GM12878 (cell line): ENCODE data around the gene CFAP58. TPM values are rescaled to one million over a fixed set of nuclear protein-coding genes. Genes with fewer than 3 reads are reported as not detected.

Experiments
- ATAC-seq: fragments of 200-7000 bp; cut with Tn5 transposase; 3 replicates; pipeline ENCODE4 v1.9.1; 2020; ENCODE audit warnings: mild to moderate bottlenecking, moderate library complexity
- BruUV-seq: library from RNA; stranded (reverse); fragments of 400-500 nt; replicated peaks from 2 replicates; lab custom pipeline; 2021; lab: Mats Ljungman, UMichigan
- CTCF ChIA-PET: fragments of 300-600 bp; sonication (Branson Sonifier 250); formaldehyde crosslinking; extraction: SDS; loops from one replicate; lab custom pipeline; 2021; ENCODE audit warnings: inconsistent platforms; lab: Yijun Ruan, JAX
- POLR2A ChIA-PET: fragments of 350-600 bp; formaldehyde crosslinking; extraction: SDS; loops from one replicate; lab custom pipeline; 2021; ENCODE audit warnings: inconsistent platforms; lab: Charles Lee
- RAD21 ChIA-PET: fragments of 300-600 bp; sonication (Branson Sonifier 250); formaldehyde crosslinking; loops from one replicate; lab custom pipeline; 2023; ENCODE audit warnings: antibody characterized with exemption; ENCODE audit not compliant: unreplicated experiment; lab: Charles Lee
- SMC1A ChIA-PET: fragments of 300-600 bp; sonication (Branson Sonifier 250); formaldehyde crosslinking; loops from one replicate; lab custom pipeline; 2023; ENCODE audit not compliant: unreplicated experiment, uncharacterized antibody; lab: Charles Lee
- DNase-seq: peaks from one replicate; pipeline ENCODE4 v3.0.0-alpha.2; 2011; ENCODE audit warnings: low read depth, low spot score
- FAIRE-seq: peaks from 3 replicates; lab custom pipeline; 2011; peaks lifted over from hg19 to GRCh38; lab: Jason Lieb, UNC
- H2AFZ ChIP-seq: 2 replicates; pipeline ENCODE4 v1.6.0; 2011; ENCODE audit warnings: low read depth, low read length, control low read depth; ENCODE audit not compliant: control insufficient read depth
- H3K27ac ChIP-seq: 2 replicates; pipeline ENCODE4 v1.5.1; 2011; ENCODE audit warnings: control low read depth; ENCODE audit not compliant: control insufficient read depth, insufficient read depth
- H3K27me3 ChIP-seq, 2 experiments: replicated peaks in 1 of 2; 2 replicates each; pipeline versions ENCODE4 v1.6.0 to v1.6.1; 2011; ENCODE audit warnings: low read length in 1 of 2; ENCODE audit not compliant: control insufficient read depth in 2 of 2, insufficient read depth in 2 of 2
- H3K36me3 ChIP-seq, 2 experiments: 2 replicates each; pipeline ENCODE4 v1.5.1; 2011; ENCODE audit warnings: low read length in 1 of 2; ENCODE audit not compliant: control insufficient read depth in 2 of 2, insufficient read depth in 2 of 2
- H3K4me1 ChIP-seq: 2 replicates; pipeline ENCODE4 v1.6.1; 2011; ENCODE audit warnings: mild to moderate bottlenecking, low read length, moderate library complexity, mixed read lengths; ENCODE audit not compliant: control insufficient read depth, insufficient read depth
- H3K4me2 ChIP-seq: 2 replicates; pipeline ENCODE4 v1.6.0; 2011; ENCODE audit warnings: control low read depth; ENCODE audit not compliant: control insufficient read depth, insufficient read depth
- H3K4me3 ChIP-seq: fragments of 200-600 bp; sonication (generic); 2 replicates; pipeline ENCODE4 v1.5.1; 2016
- H3K79me2 ChIP-seq: 2 replicates; pipeline ENCODE4 v1.6.0; 2011; ENCODE audit warnings: low read length; ENCODE audit not compliant: control insufficient read depth, insufficient read depth
- H3K9ac ChIP-seq: 2 replicates; pipeline ENCODE4 v1.8.0; 2011; ENCODE audit warnings: low read length, control low read depth, mixed read lengths; ENCODE audit not compliant: control insufficient read depth, insufficient read depth
- H3K9me3 ChIP-seq: replicated peaks from 3 replicates; pipeline ENCODE4 v1.5.1; 2011; ENCODE audit warnings: mild to moderate bottlenecking, low read length; ENCODE audit not compliant: control insufficient read depth, insufficient read depth
- H4K20me1 ChIP-seq: 2 replicates; pipeline ENCODE4 v1.6.0; 2011; ENCODE audit not compliant: control insufficient read depth, insufficient read depth
- IKZF1 ChIP-seq: fragments of 450-650 bp; conservative IDR thresholded peaks from 2 replicates; pipeline ENCODE4 v1.6.1; 2017; ENCODE audit warnings: antibody characterized with exemption, mild to moderate bottlenecking
- NBN ChIP-seq: fragments of 450-650 bp; IDR thresholded peaks from 2 replicates; pipeline ENCODE4 v1.6.1; 2016
- SP1 ChIP-seq: IDR thresholded peaks from one replicate; pipeline ENCODE4 v1.6.1; 2011; ENCODE audit warnings: low read depth, low read length
- WGBS: methylation state at CpG from one replicate; pipeline ENCODE4 v1.1.6; 2016; ENCODE audit warnings: low lambda C conversion rate; ENCODE audit not compliant: insufficient replicate concordance, insufficient coverage; ENCODE audit errors: missing lambda C conversion rate; 5-methylcytosine and 5-hydroxymethylcytosine counted together
- in situ Hi-C: fragments of 300-500 bp; cut with MboI; formaldehyde crosslinking; loops from 9 replicates; pipeline ENCODE4 v1.14.3; 2018; ENCODE audit warnings: mixed read lengths
- intact Hi-C: fragments of 100-400 bp; cut with micrococcal nuclease; formaldehyde crosslinking; loops from one replicate; pipeline ENCODE4 v1.14.2; 2022; ENCODE audit not compliant: unreplicated experiment
- polyA plus RNA-seq, 11 experiments: library from polyadenylated mRNA; depleted of rRNA in 4 of 11; unstranded in 6 of 11; stranded (reverse) in 5 of 11; fragments of >200 nt; fragmentation: Nextera tagmentation in 4 of 11; fragmentation: Illumina TruSeq in 1 of 11; extraction: Ambion mirVana in 4 of 11; extraction: Trizol in 1 of 11; gene quantifications; 1 replicate in 1 of 11; 2 replicates in 10 of 11; pipeline versions ENCODE4 v1.2.1 to v1.2.3, GENCODE V29; 2011 to 2016; ENCODE audit warnings: inconsistent platforms in 2 of 11, missing spikeins in 2 of 11, low read depth in 1 of 11
- total RNA-seq, 4 experiments: library from RNA; depleted of rRNA in 3 of 4; stranded (reverse); fragments of >200 nt in 3 of 4; fragmentation: Illumina TruSeq in 1 of 4; extraction: Trizol in 1 of 4; gene quantifications; 2 replicates each; pipeline versions ENCODE4 v1.2.1 to v1.2.3, GENCODE V29; 2013 to 2021
- TF ChIP-seq, protein P1 (sequence below): IDR thresholded peaks from 2 replicates; pipeline ENCODE4 v1.6.1; 2011; ENCODE audit warnings: mild to moderate bottlenecking, low read depth, low read length, moderate library complexity; ENCODE audit not compliant: insufficient replicate concordance
- TF ChIP-seq, protein P2 (sequence below): IDR thresholded peaks from 2 replicates; pipeline ENCODE4 v1.6.1; 2012; ENCODE audit warnings: mild to moderate bottlenecking, low read depth, low read length
- TF ChIP-seq, protein P3 (sequence below): fragments of 450-650 bp; IDR thresholded peaks from 2 replicates; pipeline ENCODE4 v1.6.1; 2017; ENCODE audit warnings: mild to moderate bottlenecking, moderate library complexity
- TF ChIP-seq, protein P4 (sequence below), 3 experiments: IDR thresholded peaks in 2 of 3; conservative IDR thresholded peaks in 1 of 3; 2 replicates each; pipeline ENCODE4 v1.5.1; 2011; ENCODE audit warnings: low read depth in 3 of 3, low read length in 3 of 3, mild to moderate bottlenecking in 3 of 3, control low read depth in 2 of 3, moderate library complexity in 2 of 3, inconsistent platforms in 1 of 3, mixed read lengths in 1 of 3; ENCODE audit not compliant: control insufficient read depth in 2 of 3, insufficient read depth in 1 of 3; ENCODE audit errors: extremely low read depth in 1 of 3
- TF ChIP-seq, protein P5 (sequence below): fragments of 450-650 bp; IDR thresholded peaks from 2 replicates; pipeline ENCODE4 v1.6.1; 2014; ENCODE audit warnings: mild to moderate bottlenecking

Gene CFAP58
- total and polyA plus RNA-seq, 10 of the 15 experiments (the other 5 are each of a cell fraction or from before 2014, with no cell fraction given) = 0.03 to 0.35 (median 0.21) TPM

DNA sequence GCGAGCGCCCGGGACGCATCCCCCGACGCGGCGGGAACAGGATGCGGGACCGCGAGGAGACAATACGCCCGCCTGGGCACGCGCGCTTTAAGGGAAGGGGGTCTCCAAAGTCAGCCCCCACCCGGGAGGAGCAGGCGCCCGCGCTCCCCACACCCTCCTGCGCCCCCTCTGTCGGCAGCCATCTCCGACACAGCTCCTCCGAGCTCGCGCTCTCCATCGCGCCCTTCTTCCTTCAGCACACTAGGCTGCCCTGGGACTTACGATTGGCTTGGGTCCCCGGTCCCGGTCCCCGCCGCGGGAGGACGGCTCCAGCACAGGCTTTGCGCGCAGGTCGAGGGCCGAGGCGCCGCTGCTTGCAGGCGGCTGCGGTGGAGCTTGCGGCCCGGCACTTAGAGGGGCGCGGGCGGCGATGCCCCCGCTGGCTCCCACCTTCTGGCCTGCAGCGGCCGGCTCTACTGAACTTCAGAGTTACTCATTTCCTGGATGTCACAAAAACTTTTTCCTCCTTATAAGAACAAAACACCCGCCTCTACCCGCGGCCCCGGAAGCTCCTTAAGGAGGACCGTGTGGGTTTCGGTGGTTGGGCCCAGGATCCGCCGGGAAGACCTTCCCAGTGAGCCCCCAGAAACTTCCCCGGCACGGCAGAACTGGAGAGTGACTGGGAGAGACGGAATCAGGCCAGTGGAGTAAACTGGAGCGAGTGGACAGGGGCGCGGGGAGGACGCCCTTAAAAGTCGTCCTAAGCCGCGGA lies 15.5 kb upstream of the CFAP58 start, which contains the start of gene ITPRIP:
ITPRIP (minus strand) TSS at position 481 of the 751 bp plus-strand sequence. CDS start 22,414 bp downstream, outside the sequence.
- Histone ChIP-seq H3K4me2 (peak within 1 kb of the TSS; percentile 98), H3K27ac (peak within 1 kb of the TSS; percentile 96), H3K4me3 (peak within 1 kb of the TSS; percentile 94), H2AFZ (peak within 1 kb of the TSS; percentile 86), H3K27me3 (no peaks in the 10 kb centered on the region), H3K36me3 (peaks cover 0 to 5% of the 10 kb centered on the region in 2 experiments; a peak in 2 of 4 replicates), H3K9me3 (no peaks in the 10 kb centered on the region), H3K4me1 (peaks cover 20% of the 10 kb centered on the region), H3K79me2 (peaks cover 49% of the 10 kb centered on the region), H3K9ac (peak within 1 kb of the TSS; percentile 91), H4K20me1 (peaks cover 11% of the 10 kb centered on the region)
- DNase-seq (no peak), FAIRE-seq (no peak), ATAC-seq (peak; percentile 79)
- SMC1A ChIA-PET = interaction anchor here (0.6 to 7.0 kb wide), 7 partner anchors 8 to 49 kb away, joined by 3 to 58 read pairs (median 5); no protein-coding TSS in a partner anchor
- in situ Hi-C loops = no loop called here
- WGBS = under 1% methylated on average over 64 of the region's 70 CpGs
- intact Hi-C loops = loop anchor here (2.0 to 10.0 kb wide), 3 partner anchors 29 to 643 kb away; partner anchors contain the start of gene STN1
- BruUV-seq = no TSS peak
- CTCF ChIA-PET = interaction anchor here (0.6 to 7.2 kb wide), 10 partner anchors 9 to 205 kb away, joined by 3 to 111 read pairs (median 3); partner anchors contain the start of gene CFAP58
- POLR2A ChIA-PET = interaction anchor here (0.8 to 2.8 kb wide), 10 partner anchors 9 to 216 kb away, joined by 3 to 6 read pairs (median 4); partner anchors contain the start of genes CFAP58, GSTO1 and SFR1
- RAD21 ChIA-PET = interaction anchor here (0.8 to 5.7 kb wide), 5 partner anchors 8 to 83 kb away, joined by 3 to 39 read pairs (median 8); partner anchors contain the start of gene GSTO1
- TF ChIP-seq, protein P1, sequence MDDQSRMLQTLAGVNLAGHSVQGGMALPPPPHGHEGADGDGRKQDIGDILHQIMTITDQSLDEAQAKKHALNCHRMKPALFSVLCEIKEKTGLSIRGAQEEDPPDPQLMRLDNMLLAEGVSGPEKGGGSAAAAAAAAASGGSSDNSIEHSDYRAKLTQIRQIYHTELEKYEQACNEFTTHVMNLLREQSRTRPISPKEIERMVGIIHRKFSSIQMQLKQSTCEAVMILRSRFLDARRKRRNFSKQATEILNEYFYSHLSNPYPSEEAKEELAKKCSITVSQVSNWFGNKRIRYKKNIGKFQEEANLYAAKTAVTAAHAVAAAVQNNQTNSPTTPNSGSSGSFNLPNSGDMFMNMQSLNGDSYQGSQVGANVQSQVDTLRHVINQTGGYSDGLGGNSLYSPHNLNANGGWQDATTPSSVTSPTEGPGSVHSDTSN = no peak
- TF ChIP-seq, protein P2, sequence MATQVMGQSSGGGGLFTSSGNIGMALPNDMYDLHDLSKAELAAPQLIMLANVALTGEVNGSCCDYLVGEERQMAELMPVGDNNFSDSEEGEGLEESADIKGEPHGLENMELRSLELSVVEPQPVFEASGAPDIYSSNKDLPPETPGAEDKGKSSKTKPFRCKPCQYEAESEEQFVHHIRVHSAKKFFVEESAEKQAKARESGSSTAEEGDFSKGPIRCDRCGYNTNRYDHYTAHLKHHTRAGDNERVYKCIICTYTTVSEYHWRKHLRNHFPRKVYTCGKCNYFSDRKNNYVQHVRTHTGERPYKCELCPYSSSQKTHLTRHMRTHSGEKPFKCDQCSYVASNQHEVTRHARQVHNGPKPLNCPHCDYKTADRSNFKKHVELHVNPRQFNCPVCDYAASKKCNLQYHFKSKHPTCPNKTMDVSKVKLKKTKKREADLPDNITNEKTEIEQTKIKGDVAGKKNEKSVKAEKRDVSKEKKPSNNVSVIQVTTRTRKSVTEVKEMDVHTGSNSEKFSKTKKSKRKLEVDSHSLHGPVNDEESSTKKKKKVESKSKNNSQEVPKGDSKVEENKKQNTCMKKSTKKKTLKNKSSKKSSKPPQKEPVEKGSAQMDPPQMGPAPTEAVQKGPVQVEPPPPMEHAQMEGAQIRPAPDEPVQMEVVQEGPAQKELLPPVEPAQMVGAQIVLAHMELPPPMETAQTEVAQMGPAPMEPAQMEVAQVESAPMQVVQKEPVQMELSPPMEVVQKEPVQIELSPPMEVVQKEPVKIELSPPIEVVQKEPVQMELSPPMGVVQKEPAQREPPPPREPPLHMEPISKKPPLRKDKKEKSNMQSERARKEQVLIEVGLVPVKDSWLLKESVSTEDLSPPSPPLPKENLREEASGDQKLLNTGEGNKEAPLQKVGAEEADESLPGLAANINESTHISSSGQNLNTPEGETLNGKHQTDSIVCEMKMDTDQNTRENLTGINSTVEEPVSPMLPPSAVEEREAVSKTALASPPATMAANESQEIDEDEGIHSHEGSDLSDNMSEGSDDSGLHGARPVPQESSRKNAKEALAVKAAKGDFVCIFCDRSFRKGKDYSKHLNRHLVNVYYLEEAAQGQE = no peak
- TF ChIP-seq NBN (peak; percentile 88), IKZF1 (peak; percentile 72; the same call in 1 of the 2 replicates), SP1 (peak; percentile 67)
- TF ChIP-seq, protein P3, sequence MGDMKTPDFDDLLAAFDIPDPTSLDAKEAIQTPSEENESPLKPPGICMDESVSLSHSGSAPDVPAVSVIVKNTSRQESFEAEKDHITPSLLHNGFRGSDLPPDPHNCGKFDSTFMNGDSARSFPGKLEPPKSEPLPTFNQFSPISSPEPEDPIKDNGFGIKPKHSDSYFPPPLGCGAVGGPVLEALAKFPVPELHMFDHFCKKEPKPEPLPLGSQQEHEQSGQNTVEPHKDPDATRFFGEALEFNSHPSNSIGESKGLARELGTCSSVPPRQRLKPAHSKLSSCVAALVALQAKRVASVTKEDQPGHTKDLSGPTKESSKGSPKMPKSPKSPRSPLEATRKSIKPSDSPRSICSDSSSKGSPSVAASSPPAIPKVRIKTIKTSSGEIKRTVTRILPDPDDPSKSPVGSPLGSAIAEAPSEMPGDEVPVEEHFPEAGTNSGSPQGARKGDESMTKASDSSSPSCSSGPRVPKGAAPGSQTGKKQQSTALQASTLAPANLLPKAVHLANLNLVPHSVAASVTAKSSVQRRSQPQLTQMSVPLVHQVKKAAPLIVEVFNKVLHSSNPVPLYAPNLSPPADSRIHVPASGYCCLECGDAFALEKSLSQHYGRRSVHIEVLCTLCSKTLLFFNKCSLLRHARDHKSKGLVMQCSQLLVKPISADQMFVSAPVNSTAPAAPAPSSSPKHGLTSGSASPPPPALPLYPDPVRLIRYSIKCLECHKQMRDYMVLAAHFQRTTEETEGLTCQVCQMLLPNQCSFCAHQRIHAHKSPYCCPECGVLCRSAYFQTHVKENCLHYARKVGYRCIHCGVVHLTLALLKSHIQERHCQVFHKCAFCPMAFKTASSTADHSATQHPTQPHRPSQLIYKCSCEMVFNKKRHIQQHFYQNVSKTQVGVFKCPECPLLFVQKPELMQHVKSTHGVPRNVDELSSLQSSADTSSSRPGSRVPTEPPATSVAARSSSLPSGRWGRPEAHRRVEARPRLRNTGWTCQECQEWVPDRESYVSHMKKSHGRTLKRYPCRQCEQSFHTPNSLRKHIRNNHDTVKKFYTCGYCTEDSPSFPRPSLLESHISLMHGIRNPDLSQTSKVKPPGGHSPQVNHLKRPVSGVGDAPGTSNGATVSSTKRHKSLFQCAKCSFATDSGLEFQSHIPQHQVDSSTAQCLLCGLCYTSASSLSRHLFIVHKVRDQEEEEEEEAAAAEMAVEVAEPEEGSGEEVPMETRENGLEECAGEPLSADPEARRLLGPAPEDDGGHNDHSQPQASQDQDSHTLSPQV = no peak
- TF ChIP-seq, protein P4, sequence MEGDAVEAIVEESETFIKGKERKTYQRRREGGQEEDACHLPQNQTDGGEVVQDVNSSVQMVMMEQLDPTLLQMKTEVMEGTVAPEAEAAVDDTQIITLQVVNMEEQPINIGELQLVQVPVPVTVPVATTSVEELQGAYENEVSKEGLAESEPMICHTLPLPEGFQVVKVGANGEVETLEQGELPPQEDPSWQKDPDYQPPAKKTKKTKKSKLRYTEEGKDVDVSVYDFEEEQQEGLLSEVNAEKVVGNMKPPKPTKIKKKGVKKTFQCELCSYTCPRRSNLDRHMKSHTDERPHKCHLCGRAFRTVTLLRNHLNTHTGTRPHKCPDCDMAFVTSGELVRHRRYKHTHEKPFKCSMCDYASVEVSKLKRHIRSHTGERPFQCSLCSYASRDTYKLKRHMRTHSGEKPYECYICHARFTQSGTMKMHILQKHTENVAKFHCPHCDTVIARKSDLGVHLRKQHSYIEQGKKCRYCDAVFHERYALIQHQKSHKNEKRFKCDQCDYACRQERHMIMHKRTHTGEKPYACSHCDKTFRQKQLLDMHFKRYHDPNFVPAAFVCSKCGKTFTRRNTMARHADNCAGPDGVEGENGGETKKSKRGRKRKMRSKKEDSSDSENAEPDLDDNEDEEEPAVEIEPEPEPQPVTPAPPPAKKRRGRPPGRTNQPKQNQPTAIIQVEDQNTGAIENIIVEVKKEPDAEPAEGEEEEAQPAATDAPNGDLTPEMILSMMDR (IDR thresholded peaks at IDR 0.05 in 2 of 3, conservative IDR thresholded peaks at IDR 0.05 in 1 of 3; ENCODE audit: control insufficient read depth in 2 of 3, extremely low read depth in 1 of 3, insufficient read depth in 1 of 3, low read depth in 3 of 3, low read length in 3 of 3) = peak; percentile 15 to 26 (median 18); a peak in 4 of 6 replicates
- TF ChIP-seq, protein P5, sequence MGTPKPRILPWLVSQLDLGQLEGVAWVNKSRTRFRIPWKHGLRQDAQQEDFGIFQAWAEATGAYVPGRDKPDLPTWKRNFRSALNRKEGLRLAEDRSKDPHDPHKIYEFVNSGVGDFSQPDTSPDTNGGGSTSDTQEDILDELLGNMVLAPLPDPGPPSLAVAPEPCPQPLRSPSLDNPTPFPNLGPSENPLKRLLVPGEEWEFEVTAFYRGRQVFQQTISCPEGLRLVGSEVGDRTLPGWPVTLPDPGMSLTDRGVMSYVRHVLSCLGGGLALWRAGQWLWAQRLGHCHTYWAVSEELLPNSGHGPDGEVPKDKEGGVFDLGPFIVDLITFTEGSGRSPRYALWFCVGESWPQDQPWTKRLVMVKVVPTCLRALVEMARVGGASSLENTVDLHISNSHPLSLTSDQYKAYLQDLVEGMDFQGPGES = 0 out of 2 replicates have a peak, but pooled peaks have one; percentile 30
